Ammon's horn (tissue), 1 donor: ENCODE measurements around the gene JAM3.
A peak's percentile ranks its signal among the peaks of the same experiment; 100 is the strongest.

Source experiments
- DNase-seq: peaks from one replicate; pipeline ENCODE4 v3.0.0-alpha.2; 2016; ENCODE audit warnings: low spot score

JAM3 gene

GRCh38 chr11:134068829-134069425, at the start of gene JAM3:
JAM3 (plus strand) TSS chr11:134069072; CDS start chr11:134069084, 12 bp downstream.
- DNase-seq = peak; percentile 97

DNA sequence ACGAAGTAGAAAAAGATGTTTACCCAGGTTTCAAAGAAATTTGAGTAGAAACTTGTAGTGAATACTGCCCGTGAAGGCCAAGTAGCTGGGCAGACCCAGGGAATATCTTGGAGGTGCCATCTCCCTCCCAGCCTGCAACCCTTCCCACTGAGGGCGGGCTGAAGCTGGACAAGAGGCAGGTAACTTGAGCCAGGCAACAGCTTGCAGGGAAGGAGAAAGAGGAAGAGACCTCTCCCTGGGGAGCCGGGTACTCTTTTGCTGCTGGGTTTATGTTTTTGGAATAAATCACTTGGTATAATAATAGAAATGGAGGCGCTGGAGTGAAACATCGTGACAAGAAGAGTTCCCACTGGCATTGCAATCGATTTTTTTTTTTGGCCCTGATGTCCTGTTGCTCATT, 49.4 kb upstream of the JAM3 start:
- no peak for DNase-seq

DNA sequence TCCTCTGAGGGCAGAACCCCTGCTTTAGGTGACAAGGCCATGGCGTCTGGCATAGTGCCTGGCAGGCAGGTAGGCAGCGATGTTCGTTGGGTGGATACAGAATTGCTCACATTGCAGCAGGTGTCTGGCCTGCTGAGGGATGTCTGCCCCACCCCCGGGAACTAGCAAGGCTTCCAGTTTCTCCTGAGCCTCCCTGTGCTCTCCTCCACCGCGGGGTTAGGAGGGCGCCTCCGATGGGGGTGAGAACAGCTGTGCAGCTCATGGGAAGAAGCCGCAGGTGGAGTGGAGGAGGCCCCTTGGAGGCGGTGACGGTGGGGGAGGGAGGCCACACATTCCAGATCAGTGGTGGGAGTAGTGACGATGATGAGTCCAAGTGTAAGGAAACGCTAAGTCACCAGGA, 48.3 kb upstream of the JAM3 start:
- no peak for DNase-seq

- no peak for DNase-seq
These were observed 47.5 kb upstream of the JAM3 start for GRCh38 chr11:134021326-134021725.

GRCh38 chr11:134022748-134023147, 46.1 kb upstream of the JAM3 start:
- no peak for DNase-seq

DNA sequence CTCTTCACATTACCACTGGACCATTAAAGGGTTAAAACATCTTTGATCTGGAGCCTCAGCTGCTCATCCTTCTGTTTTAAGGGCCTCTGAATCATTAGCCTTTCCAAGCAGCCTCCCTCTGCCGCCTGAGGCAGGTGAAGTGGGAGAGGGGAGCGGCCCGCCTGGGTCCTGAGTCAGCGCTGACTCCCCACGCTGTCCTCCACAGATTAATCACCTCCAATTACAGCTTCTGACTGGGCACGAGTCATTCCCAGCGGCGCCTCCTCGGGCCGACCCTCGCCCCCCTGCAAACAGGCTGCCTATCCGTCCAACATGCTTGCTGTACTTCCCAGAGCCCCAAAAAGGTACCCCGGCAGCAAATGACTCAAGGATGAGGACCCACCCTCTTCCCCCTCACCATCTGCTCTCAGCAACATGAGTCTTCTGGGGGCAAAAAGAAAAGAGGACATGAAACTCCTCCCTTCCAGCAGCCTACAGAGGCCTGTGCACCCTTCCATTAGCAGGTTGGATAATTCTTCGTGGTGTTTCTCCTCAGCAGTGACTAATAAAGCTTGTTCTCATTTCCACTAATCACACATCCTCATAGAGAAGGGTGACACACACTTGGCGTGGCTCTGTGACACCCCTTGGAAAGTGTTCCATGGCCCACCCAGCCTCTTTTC, 44.3 kb upstream of the JAM3 start:
- DNase-seq = no peak

DNA sequence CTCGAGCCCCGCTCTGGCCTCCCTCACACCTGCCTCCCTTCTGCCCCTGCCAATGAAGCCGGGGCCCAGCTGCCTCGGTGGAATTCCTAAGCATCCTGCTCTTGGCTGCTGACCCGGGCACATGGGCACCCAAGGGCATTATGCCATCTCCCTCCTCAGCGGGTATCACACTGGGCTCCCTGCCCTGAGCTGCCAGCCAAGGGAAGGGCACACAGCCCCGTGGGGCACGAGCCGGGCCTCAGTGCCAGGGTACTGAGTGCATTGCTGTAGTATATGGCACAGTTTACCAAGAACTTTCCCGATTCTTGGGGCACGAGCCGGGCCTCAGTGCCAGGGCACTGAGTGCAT, 43.8 kb upstream of the JAM3 start:
- DNase-seq = peak; percentile 78

GRCh38 chr11:134026655-134027343, 42.1 kb upstream of the JAM3 start:
- peak; percentile 61 for DNase-seq

GRCh38 chr11:134027671-134028070, 41.2 kb upstream of the JAM3 start:
- no peak for DNase-seq

GRCh38 chr11:134028368-134028920, 40.4 kb upstream of the JAM3 start:
- DNase-seq = no peak

- no peak for DNase-seq
These were observed 38.0 kb upstream of the JAM3 start for GRCh38 chr11:134030853-134031252.

GRCh38 chr11:134032043-134032442, 36.8 kb upstream of the JAM3 start:
- no peak for DNase-seq

DNA sequence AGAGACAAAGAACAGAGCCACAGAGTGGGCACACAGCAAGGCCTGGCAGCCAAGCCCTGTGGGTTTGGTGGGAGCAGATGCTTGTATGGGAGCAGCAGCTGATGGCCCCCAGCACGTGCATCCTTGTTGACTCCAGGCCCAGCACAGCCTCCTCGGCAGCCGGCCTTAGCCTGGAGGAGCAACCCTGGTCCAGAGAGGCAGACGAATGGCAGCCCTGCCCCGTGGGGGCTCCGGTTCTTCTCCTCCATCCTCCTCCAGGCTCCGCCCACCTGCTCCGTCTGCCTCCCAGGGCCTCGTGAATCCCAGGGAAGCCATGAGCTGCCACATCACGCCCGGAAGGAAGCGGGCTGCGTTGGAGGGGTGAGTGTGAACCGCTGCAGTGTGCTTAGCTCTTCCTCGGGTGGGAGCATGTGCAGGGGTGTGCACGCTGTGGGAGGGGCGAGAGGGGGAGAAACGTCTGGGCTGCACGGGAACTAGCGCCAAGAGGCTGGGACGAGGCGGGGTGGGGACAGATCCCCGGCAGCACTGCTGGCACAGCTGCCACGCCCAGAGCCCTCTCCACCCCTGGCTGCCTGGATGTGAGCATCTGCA, 36.3 kb upstream of the JAM3 start:
- DNase-seq = peak; percentile 80

- DNase-seq = no peak
These were observed 35.6 kb upstream of the JAM3 start for GRCh38 chr11:134033276-134033675.

GRCh38 chr11:134033696-134034491, 35.0 kb upstream of the JAM3 start:
- DNase-seq = peak; percentile 87

DNA sequence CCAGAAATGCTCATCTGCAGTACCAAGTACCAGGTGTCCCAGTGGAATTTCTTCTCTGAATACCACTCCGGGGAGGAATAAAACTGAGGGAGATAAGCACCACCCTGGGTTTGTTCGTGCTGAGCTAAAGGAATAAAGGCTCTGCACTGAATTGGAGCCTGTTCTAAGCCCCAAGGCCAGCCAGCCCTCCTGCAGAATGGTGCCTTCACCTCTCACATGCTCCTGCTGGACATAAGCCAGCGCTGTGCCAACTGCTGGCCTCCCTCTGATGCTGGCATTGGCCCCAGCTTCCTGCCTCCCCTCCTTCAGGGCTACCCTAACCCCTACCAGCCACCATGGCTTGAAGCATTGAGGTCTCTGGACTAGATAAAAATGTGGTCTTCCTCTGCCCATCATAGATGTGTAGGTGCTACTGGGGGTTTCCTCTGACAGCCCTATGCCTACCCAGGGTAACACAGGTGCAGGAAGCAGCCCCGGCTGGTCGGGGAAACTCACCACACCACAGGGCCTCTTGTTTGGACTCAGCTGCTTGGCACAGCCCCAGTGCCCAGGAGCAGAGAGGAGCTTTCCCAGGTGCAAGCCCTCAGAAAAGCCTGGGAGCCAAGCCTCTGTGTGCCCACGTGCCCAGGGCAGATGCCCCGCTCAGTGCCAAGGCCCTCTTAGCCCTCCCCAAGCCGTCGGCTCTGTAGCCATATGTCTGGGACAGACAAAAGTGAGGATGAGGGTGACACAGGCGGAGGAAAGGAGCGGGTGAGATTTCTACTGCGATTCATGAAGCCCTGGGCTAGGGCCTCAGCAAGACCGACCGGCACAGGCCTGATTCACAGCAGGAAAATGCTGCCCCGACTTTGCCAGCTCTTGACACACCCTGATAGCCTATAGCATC, 34.1 kb upstream of the JAM3 start:
- DNase-seq = no peak

DNA sequence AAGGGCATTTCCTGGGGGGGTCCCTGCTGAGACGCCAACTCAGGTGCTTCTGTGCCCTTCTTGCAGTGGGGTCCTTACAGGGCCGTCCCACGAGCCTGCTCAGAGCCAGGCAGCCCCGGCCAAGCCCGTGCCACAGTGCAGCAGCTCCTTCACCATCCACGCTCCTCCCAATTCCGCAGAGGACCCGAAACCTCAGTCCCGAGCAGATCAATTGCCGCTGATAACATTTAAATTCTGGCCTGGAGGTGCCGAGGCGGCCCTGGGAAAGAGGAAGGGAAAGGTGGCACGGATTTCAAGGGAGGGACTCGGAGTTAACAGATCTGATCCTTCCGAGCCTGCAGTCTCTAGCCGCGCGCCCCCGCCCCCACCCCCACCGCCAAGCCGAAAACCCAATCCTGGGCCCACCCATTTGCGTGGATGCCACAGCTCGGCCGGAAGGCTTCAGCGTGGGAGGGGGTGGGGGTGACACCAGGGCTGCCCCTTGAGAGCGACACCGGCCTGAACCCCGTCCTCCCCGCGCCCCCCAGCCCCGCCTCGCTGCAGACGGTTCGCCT, 32.3 kb upstream of the JAM3 start:
- DNase-seq = no peak

DNA sequence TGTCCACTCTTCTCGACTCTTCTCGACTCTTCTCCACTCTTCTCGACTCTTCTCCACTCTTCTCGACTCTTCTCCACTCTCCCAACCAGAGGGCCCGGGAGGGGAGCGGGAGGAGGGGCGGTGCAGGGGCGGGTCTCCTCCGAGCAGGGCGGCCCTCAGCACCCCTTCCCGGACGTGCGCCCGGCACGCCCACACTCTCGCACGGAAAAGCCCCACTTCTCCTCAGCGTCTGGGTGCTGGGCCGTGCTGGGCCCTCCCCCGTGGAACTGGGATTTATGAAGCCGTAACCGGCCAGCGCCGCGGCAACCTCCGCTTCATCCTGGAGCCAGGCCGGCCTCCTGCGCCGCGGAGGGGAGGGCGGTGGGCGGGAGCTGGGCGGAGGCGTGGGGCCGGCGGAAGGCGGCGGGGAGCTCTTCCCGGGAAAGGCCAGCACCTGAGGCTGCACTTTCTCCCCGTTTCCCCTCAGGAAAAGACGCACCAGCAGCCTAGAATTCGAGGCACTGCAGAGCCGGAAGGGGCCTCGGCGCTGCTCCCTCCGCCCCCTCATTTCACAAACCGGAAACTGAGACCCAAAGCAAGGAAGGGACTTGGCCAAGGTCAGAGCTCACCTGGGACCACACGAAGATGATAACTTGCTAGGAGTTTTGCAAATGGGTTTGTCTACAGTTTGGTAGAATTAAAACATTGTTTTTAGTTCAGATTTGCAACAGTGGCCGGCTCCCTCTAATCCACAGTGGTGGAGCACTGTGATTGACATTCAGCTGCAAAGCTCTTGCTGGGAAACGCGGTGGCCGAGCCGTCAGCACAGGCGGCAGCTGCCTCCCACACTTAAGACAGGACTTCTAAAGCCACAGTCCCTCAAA, 31.6 kb upstream of the JAM3 start:
- peak; percentile 54 for DNase-seq

DNA sequence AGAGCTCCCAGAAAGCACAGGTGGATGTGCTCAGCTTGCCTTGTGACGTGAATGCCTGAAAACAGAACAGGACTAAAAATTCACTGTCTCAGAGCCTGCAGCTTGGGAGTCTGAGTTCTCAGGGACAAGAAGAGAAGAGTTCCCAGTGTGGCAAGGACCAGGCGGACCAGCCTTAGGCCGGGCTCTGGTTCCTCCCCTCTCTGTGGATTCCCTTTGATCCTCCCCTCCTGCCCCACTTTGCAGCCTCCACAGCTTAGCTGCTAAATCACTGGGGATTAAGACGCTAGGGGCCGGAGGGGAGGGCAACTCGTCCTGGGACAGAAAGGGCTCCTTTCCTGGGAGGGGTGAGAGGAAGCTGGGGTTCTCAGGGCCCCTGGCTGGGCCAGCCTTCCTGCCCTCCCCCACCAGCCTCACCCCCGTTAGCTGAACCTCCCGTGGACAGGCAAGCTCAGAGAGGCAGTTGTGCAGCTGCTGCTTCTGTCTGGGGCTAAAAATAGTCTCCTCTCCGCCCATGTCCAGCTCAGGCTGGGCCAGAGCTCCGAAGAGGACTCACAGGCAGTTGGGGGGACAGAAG, 29.9 kb upstream of the JAM3 start:
- DNase-seq = no peak
